GM12875 (cell line): ENCODE results near the gene PRRG3.

Experiments
- H3K4me3 ChIP-seq: one replicate; pipeline ENCODE4 v1.5.1; 2011; ENCODE audit warnings: low read depth, low read length, control low read depth
- CTCF ChIP-seq: IDR thresholded peaks from 2 replicates; pipeline ENCODE4 v1.5.1; 2011; ENCODE audit warnings: low read depth, mild to moderate bottlenecking, control low read depth, inconsistent platforms, low read length, moderate library complexity, borderline replicate concordance; ENCODE audit not compliant: insufficient read depth

The PRRG3 gene

DNA sequence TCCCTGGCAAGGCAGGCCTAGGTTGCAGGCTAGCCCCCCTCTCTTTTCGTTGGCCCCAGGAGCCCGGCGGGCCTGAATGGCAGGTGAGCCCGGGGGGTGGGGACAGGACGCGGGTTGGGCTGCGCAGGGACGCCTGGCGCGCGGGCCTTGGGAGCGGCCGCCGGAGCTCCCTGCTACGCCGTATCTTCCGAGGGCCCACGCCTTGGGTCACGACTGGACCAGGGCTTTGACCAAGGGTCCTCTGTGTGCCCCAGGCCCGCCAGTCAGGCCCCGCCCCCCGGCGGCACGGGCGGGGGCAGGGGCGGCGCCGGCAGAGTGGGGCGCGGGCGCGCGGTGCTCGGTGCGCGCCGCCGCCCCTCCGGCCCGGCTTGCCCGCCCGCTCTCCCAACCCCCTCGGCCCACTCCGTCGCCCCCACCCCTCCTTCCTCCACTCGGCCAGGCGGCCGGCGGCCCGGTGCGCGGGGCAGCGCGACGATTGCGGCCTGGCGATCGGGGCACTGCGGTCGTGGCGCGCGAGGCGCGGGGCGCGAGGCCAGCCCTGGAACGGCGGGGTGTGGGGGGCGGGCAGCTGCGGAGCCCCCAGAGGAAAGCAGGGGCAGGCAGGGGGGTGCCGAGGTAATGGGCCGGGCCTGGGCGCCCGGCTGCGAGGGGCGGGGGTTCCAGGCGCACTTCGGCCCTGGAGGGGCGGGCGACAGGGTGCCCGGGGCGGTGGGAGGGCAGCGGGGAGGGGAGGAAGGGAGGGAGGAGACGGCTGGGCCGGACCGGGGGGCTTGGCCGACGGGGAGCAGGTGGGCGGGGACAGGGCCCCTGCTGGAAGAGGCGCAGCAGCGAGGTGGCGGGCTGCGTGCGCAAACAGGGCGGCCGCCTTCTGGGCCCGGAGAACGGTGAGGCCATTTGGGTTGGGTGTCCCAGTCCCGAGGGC is at the start of gene PRRG3:
Gene PRRG3, plus strand, starts transcription at position 798 of the 922 bp plus-strand sequence. CDS start 3,357 bp downstream, outside the sequence.
- TF ChIP-seq CTCF: no peak
- no peak within 1 kb of the TSS for H3K4me3 ChIP-seq

GRCh38 chrX:151675121-151675746 is 20.0 kb upstream of the PRRG3 start:
- no peak for TF ChIP-seq CTCF
- no peak overlapping the region for H3K4me3 ChIP-seq

GRCh38 chrX:151676196-151676595 is 19.1 kb upstream of the PRRG3 start:
- H3K4me3 ChIP-seq: no peak overlapping the region
- TF ChIP-seq CTCF: no peak

GRCh38 chrX:151679798-151680402 is 15.4 kb upstream of the PRRG3 start:
- TF ChIP-seq CTCF: no peak
- no peak overlapping the region for H3K4me3 ChIP-seq

GRCh38 chrX:151680805-151681204 is 14.5 kb upstream of the PRRG3 start:
- peak; percentile 78 for TF ChIP-seq CTCF
- H3K4me3 ChIP-seq: no peak overlapping the region

DNA sequence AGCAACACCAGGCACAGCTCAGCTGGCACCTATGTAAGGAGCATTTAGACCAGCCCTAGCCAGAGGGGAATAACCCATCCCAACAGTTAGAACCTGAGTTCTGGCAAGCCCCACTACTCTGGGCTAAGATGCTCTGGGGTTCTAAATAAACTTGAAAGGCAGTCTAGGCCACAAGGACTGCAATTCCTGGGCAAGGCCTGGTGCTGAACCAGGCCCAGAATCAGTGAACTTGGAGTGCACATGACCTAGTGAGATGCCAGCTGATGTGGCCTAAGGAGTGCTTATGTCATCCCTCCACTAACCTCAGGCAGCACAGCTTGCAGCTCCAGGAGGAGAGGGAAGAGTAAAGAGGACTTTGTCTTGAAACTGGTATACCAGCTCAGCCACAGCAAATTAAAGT is 7.6 kb upstream of the PRRG3 start:
- no peak for TF ChIP-seq CTCF
- no peak overlapping the region for H3K4me3 ChIP-seq

- no peak overlapping the region for H3K4me3 ChIP-seq
- TF ChIP-seq CTCF: no peak
Measured at GRCh38 chrX:151688695-151689094, 6.6 kb upstream of the PRRG3 start.
